HepG2 (cell line): Measurements from ENCODE around the gene ABCB9. TPM values are rescaled to one million over a fixed set of nuclear protein-coding genes. Genes with fewer than 3 reads are reported as not detected.

ENCODE experiments used
- BATF2 ChIP-seq: sonication (generic); formaldehyde crosslinking; IDR thresholded peaks from 2 replicates; pipeline ENCODE4 v1.8.0; 2022; ENCODE audit warnings: mild to moderate bottlenecking, missing genetic modification reagents, moderate library complexity
- CHD4 ChIP-seq: fragments of 200-600 bp; sonication (generic); IDR thresholded peaks from 2 replicates; pipeline ENCODE4 v1.7.0; 2017; ENCODE audit warnings: mild to moderate bottlenecking, low read length, borderline replicate concordance
- ETV5 ChIP-seq: IDR thresholded peaks from 2 replicates; pipeline ENCODE4 v1.6.1; 2018; ENCODE audit warnings: missing biosample characterization, missing genetic modification reagents, inconsistent platforms, borderline replicate concordance
- FLYWCH1 ChIP-seq: sonication (generic); formaldehyde crosslinking; IDR thresholded peaks from 2 replicates; pipeline ENCODE4 v1.8.1; 2023; ENCODE audit warnings: mild to moderate bottlenecking, missing genetic modification reagents
- FOXC1 ChIP-seq: sonication (generic); formaldehyde crosslinking; IDR thresholded peaks from 2 replicates; pipeline ENCODE4 v1.8.0; 2022; ENCODE audit warnings: mild to moderate bottlenecking, missing genetic modification reagents, borderline replicate concordance
- GPN1 ChIP-seq: sonication (generic); formaldehyde crosslinking; IDR thresholded peaks from 2 replicates; pipeline ENCODE4 v1.5.1; 2020; ENCODE audit warnings: missing genetic modification reagents, borderline replicate concordance
- HCFC1 ChIP-seq: fragments of 150-350 bp; IDR thresholded peaks from 2 replicates; pipeline ENCODE4 v1.6.1; 2014; ENCODE audit warnings: low read depth, low read length
- HNRNPL ChIP-seq: fragments of 200-400 bp; formaldehyde crosslinking; IDR thresholded peaks from 2 replicates; pipeline ENCODE4 v1.6.1; 2017; ENCODE audit warnings: mild to moderate bottlenecking, low read depth, low read length
- HNRNPLL ChIP-seq: fragments of 200-400 bp; formaldehyde crosslinking; IDR thresholded peaks from 2 replicates; pipeline ENCODE4 v1.6.1; 2017; ENCODE audit warnings: mild to moderate bottlenecking, low read depth, low read length; ENCODE audit not compliant: poor library complexity, severe bottlenecking
- KDM3A ChIP-seq: IDR thresholded peaks from 2 replicates; pipeline ENCODE4 v1.6.1; 2018; ENCODE audit warnings: low read depth, missing compliant biosample characterization
- MIXL1 ChIP-seq: IDR thresholded peaks from 2 replicates; pipeline ENCODE4 v1.6.1; 2016
- MNT ChIP-seq: fragments of 450-650 bp; IDR thresholded peaks from 2 replicates; pipeline ENCODE4 v1.6.1; 2016
- SP140L ChIP-seq: sonication (generic); formaldehyde crosslinking; IDR thresholded peaks from 2 replicates; pipeline ENCODE4 v1.4.0; 2020; ENCODE audit warnings: missing genetic modification reagents, borderline replicate concordance
- SRSF1 ChIP-seq: fragments of 200-400 bp; formaldehyde crosslinking; optimal IDR thresholded peaks from 2 replicates; pipeline ENCODE3; 2017; ENCODE audit warnings: mild to moderate bottlenecking, low read depth, low read length, moderate library complexity
- THYN1 ChIP-seq: sonication (generic); formaldehyde crosslinking; IDR thresholded peaks from 2 replicates; pipeline ENCODE4 v1.8.1; 2023; ENCODE audit warnings: low read depth, mild to moderate bottlenecking, moderate library complexity, missing genetic modification reagents, borderline replicate concordance
- ZBTB33 ChIP-seq: sonication (generic); formaldehyde crosslinking; IDR thresholded peaks from 2 replicates; pipeline ENCODE4 v1.4.0; 2020; ENCODE audit warnings: missing genetic modification reagents
- ZBTB46 ChIP-seq: sonication (generic); formaldehyde crosslinking; IDR thresholded peaks from 2 replicates; pipeline ENCODE4 v1.4.0; 2020; ENCODE audit warnings: mild to moderate bottlenecking, missing genetic modification reagents, borderline replicate concordance
- ZC3H4 ChIP-seq: sonication (generic); formaldehyde crosslinking; IDR thresholded peaks from 2 replicates; pipeline ENCODE4 v1.4.0; 2020; ENCODE audit warnings: missing genetic modification reagents, borderline replicate concordance
- ZMYM2 ChIP-seq: sonication (generic); formaldehyde crosslinking; IDR thresholded peaks from 2 replicates; pipeline ENCODE4 v1.8.0; 2022; ENCODE audit warnings: mild to moderate bottlenecking, missing genetic modification reagents
- ZMYM4 ChIP-seq: sonication (generic); formaldehyde crosslinking; IDR thresholded peaks from 2 replicates; pipeline ENCODE4 v1.8.1; 2023; ENCODE audit warnings: mild to moderate bottlenecking, missing genetic modification reagents
- ZNF546 ChIP-seq: sonication (generic); formaldehyde crosslinking; conservative IDR thresholded peaks from 2 replicates; pipeline ENCODE4 v1.8.1; 2023; ENCODE audit warnings: mild to moderate bottlenecking, missing genetic modification reagents
- ZNF562 ChIP-seq: sonication (generic); formaldehyde crosslinking; IDR thresholded peaks from 2 replicates; pipeline ENCODE4 v1.8.0; 2022; ENCODE audit warnings: missing genetic modification reagents, borderline replicate concordance
- ZNF615 ChIP-seq: sonication (generic); formaldehyde crosslinking; IDR thresholded peaks from 2 replicates; pipeline ENCODE4 v1.5.0; 2020; ENCODE audit warnings: mild to moderate bottlenecking, missing genetic modification reagents, borderline replicate concordance
- ZNF670 ChIP-seq: sonication (generic); formaldehyde crosslinking; IDR thresholded peaks from 2 replicates; pipeline ENCODE4 v1.8.0; 2022; ENCODE audit warnings: mild to moderate bottlenecking, missing genetic modification reagents, borderline replicate concordance
- ZSCAN30 ChIP-seq: sonication (generic); formaldehyde crosslinking; IDR thresholded peaks from 2 replicates; pipeline ENCODE4 v1.5.0; 2020; ENCODE audit warnings: mild to moderate bottlenecking, missing genetic modification reagents
- polyA plus RNA-seq, 8 experiments: library from polyadenylated mRNA; depleted of rRNA in 3 of 8; stranded (reverse) in 7 of 8; unstranded in 1 of 8; fragments of >200 nt; fragmentation: Illumina TruSeq in 4 of 8; extraction: Trizol in 4 of 8; gene quantifications; 2 replicates each; pipeline versions ENCODE4 v1.2.1 to v1.2.3, GENCODE V29; 2011 to 2016; ENCODE audit warnings: low read depth in 4 of 8, missing spikeins in 1 of 8, mixed read lengths in 1 of 8; ENCODE audit not compliant: insufficient read depth in 1 of 8
- total RNA-seq, 5 experiments: library from RNA; depleted of rRNA; stranded (reverse); fragments of >200 nt; fragmentation: Illumina TruSeq; extraction: Trizol; gene quantifications; 2 replicates each; pipeline ENCODE4 v1.2.3, GENCODE V29; 2016; ENCODE audit warnings: low read depth in 1 of 5

ABCB9 gene
- total and polyA plus RNA-seq, 2 of the 13 experiments (the other 11 are each of a cell fraction or from before 2014, with no cell fraction given): 5.1 to 6.0 TPM

GRCh38 chr12:122980183-122981035 is 14.1 kb upstream of the ABCB9 start, which contains the start of gene ARL6IP4 (continued):
- TF ChIP-seq HCFC1 (peak; percentile 57; the same call in 1 of the 2 replicates), ZNF670 (CRISPR knock-in tag) (no peak), ZBTB33 (CRISPR knock-in tag) (no peak), ZMYM2 (CRISPR knock-in tag) (no peak), MNT (no peak), ZSCAN30 (CRISPR knock-in tag) (no peak), SRSF1 (no peak), SP140L (CRISPR knock-in tag) (no peak), KDM3A (CRISPR knock-in tag) (no peak), FOXC1 (CRISPR knock-in tag) (no peak), HNRNPL (peak; percentile 47; the same call in 1 of the 2 replicates), ZMYM4 (CRISPR knock-in tag) (no peak; the same call in none of the 2 replicates), ZBTB46 (CRISPR knock-in tag) (no peak), CHD4 (no peak), GPN1 (no peak), ZNF615 (no peak), FLYWCH1 (CRISPR knock-in tag) (no peak), ZNF562 (no peak), MIXL1 (no peak; the same call in 1 of the 2 replicates), ZNF546 (CRISPR knock-in tag) (no peak), ZC3H4 (no peak), BATF2 (CRISPR knock-in tag) (0 out of 2 replicates have a peak, but pooled peaks have one; percentile 76), HNRNPLL (peak; percentile 42), ETV5 (peak; percentile 67), THYN1 (CRISPR knock-in tag) (no peak)
